ENCODE data around the gene SLIT3.

The SLIT3 gene

DNA sequence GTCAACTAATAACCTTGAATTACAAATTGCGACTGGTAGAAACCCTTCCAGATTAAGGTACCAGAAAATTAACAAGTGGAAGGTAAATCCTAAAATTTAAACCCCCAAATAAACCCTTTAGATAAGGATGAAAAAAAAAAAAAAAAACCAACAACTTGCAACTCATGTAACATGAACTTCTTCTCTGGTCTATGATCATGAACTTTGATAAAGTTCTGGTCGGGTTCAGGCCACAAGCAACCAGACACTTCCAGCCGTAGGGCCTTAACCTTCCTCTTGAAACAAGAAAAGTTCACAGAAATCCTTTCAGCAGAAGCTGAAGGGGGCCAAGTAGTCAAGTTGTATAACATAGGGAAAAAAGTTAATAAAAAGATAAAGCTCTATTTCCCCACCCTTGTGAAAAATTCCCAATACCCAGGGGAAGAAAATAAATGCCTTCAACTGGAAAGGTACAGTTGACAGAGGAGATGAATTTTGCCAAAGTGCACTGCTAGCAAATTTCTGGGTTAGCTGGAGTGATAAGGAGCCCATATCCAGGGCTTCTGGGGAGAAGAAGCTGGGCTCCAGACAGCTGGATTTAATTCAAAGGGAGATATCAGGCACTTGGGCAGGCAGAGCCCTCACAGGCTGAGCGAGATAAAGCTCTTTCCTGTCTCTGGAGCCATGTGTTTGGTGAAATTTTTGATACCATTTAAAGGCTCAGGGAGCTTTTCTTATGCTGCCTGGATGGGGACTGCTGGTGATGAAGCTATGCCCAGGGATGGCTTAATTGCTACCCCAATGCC, 487.6 kb downstream of the SLIT3 start:
- no peak for DNase-seq

DNA sequence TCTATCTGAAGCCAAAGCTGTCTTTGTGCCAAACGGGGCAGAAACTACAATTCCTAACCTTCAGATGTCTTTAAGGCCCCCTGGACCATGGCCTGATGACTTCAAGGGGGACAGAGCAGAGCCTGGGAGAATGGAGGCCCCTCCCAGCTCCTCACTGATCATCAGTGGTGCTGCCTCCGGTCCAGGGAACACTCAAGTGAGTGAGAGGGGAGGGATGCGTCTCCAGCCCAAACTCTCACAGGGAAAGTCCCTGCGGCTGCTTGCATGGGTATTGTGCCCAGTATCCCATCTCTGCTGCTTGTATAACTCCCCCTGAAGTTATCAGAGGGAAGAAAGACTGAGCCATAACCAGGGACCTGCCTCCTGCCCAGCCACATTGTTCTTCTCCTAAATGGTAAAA, 490.3 kb downstream of the SLIT3 start:
- DNase-seq: no peak

DNA sequence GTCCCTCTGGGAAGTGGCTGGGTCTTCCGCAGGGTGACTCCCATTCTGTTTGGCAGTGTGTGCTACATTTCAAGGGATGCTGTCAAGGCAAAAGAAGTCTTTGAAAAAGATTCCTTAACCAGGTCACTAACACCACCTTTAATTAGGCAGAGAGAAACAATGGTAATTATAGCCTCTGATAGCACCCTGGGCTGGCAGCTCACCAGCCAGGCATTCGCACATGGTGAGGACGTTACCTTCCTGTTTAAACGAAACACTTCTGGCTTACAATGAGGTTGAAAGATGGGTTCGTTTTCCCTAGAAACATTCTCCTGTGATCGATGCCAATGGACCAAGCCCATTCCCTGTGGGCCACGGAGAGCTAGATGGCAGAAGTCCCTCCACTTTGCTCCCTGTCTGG, 491.7 kb downstream of the SLIT3 start:
- no peak for DNase-seq

DNA sequence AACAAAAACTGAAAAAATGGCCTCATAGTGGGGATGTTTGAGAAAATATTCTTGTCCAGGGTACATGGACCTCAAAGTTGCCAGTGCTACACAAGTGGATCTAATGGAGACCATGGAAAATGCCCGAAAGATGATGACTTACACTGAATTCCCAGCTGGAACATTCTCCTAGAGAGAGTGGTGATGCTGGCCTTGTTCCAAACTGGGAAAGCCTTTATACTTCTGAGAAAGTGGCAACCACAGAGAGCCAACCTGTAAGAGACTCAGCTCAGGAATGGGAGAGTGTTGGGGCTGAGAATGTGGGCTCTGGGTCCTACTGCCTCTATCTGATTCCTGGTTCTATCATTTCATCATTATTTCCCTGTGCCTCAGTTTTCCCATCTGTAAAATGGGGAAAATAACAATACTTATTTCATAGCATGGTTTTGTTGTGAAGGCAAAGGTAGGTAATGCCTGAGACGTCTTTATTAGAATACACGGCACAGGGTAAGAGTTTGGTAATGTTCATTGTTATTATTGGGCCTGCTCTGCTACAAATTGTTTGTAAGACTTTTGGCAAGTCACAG, 492.8 kb downstream of the SLIT3 start:
- DNase-seq: no peak

DNA sequence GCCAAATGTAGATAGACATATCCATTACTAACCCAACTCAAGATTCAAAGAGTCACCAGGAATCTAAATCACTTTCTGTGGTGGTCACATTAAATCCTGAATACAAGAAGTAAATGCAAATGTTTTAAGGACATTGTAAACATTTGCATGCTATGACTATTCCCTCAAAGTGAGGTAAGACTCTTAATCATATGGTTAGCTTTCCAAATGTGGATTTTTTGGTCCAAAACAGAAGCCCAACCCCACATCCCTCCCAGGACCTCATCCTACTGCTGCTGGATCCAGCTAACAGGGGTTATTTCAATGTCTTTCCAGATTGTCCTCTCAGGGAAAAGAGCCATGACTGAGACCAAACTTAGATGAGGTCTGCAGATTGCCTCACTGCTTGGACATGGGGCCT, 493.7 kb downstream of the SLIT3 start:
- DNase-seq: no peak

DNA sequence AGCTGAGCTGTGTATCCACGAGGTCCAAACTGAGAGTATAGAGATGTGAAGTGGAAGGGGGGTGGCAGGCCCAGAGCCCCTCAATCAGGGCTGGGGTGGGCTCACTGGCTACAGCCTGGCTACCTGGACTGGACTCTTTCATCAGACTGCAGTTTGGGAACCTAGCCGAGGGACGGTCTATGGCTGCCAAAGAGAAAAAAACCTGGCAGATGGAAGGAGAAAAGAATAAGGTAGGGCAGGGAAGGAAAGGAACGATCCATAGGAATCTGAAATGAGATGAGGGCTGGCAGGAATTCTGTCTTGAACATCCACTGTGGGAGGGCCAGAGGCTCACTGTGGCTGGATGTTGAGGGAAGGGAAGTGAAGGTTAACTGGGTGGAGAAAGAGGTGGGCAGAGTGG, 497.4 kb downstream of the SLIT3 start:
- no peak for DNase-seq

DNA sequence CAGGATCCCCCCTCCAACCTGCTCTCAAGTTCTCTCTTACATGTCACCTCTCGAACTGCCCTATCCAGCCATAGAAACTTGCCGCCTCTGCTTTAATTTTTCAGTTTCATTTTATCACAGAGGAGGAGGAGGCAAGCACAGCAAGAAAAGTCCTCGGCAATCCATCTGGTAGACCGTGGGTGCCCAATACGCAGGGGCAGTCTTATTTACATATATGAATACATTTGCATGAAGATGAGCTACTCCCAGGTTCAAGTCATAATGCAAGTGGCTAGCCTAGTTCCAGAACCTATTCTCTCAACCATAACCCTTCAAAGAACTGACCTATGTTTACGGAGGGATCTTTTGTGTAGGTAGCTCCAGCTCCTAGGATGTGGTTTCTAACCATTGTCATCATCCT, 498.6 kb downstream of the SLIT3 start:
- DNase-seq: no peak

DNA sequence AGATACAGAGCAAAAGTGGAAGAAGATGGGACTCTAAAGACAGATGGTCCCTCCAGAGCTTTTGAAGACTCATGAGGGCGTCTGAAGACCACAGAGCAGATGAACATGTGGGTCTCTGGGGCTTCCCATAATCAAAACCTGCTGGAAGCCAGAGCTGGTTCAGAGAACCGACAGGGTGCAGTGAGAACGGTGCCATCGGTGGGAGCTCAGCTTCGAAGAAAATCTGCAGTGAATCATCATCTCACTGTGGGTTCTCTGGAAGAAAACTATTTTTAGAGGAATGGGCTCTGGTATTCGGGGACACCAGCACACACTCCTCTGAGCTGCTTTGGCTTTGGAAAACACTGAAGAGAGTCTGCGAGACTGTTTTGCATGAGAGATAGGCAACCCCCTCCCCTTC, 499.4 kb downstream of the SLIT3 start:
- DNase-seq: no peak

DNA sequence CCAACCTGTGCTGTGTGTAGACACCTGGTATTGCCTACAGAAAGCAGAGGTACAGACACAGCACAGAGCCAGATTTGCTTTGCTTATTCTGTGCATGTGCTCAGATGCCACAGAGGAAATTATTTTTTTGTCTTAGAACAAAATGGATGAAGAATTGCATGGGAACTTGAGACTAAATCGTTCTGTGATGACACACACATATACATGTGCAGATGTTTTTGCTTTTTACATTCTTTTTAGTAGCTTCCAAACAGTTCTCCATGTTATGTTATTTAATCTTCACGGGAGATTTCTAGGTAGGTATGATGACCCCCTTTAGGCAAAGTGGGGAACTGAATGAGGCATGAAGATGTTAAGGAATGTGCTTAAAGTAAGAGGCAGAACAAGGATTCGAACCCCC, 500.2 kb downstream of the SLIT3 start:
- DNase-seq: no peak

DNA sequence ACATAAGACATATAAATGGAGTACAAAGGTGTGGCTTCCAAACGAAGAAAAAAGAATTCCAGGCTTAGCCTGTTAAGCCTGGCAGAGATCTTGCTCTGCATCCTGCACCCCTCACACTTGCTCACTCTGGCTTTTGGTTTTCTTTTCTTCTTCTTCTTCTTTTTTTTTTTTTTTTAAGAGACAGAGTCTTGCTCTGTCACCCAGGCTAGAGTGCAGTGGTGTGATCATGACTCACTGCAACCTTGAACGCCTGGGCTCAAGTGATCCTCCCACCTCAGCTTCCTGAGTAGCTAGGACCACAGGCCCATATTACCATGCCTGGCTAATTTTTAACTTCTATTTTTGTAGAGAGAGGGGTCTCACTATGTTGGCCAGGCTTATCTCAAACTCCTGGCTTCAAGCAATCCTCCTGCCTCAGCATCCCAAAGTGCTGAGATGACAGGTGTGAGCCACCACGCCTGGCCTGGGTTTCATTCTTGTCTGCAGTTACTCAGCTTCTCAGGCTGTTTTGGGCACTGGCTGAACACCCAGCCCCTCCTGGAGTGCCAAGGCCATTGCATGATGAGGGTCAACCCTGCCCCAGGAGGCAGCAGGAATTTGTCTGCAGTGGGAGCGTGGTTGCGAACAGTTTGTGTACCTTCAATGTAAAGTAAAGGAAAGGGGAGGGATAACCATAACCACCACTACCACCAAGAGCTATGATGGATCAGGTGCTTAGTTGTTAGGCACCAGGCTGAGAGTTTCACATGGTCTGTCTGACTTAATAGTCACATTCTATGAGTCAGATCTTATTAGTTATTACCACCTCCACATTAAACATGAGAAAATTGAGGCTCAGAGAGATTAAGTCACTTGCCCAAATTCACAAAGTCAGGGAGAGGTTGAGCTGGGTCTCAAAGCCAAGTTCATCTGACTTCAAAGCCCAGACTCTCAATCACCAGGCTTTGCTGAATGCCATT, 502.6 kb downstream of the SLIT3 start:
- no peak for DNase-seq

DNA sequence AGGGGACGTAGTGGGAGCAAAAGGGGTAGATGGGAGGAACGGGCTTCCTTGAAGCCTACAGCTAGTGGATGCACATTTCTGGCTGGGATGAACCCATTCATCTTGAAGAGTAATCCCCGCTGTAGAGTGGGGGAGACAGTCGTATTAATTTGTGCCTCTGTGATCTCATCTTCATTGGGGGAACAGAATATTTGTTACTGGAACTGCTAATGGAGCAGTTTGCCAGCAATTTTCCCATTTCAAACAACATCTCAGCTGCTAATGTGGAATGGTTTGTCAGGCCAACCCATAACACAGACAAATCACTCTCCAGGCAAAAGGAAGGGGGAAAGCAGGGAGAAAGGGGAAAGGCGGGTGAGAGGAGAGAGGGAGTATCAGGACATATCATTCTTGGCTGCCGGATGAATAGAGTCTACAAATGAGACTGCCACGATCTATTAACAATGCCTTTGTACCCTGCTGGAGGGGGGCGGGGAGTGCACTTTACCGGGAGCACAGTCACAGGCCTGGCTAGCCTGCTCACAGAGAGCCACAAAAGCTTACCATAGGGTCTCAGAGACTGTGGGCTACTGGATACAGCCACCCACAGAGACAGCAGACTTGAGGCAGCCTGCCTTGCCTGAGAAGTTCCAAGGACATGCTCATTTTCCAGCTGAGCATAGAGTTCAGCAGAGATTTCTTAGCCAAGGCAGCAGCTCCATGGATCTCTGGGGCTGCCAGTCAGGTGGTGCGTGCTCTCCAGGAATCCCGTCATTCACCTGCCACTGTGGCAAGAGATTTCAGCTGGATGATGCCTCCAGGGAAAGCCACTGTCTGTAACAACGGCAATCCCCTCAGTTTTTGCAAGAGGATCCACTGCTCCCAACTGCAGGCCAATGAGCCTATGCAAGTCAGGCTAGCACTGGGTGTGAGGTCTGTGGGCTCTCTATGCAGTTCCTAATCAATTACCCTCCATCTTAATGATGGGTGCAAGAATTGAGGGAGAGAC, 504.1 kb downstream of the SLIT3 start:
- no peak for DNase-seq

DNA sequence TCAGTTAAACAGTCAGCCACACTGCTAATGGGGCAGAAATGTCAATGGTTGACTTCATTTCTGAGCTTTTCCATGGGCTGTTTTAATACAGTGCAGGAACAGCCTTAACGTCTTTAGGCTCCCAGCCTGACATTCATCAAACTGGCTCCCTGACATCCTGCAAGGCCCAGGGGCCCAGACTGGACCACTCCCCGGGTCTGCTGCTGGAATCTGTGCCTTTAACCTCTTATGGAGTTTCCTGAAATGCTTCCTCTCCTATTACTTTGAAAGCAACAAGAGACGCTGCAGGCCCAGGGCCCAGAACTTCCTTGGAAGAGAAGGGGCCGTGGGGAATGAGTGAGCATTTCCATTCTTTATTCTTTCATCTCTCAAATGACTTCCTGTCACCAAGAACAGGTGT, 504.9 kb downstream of the SLIT3 start:
- no peak for DNase-seq

DNA sequence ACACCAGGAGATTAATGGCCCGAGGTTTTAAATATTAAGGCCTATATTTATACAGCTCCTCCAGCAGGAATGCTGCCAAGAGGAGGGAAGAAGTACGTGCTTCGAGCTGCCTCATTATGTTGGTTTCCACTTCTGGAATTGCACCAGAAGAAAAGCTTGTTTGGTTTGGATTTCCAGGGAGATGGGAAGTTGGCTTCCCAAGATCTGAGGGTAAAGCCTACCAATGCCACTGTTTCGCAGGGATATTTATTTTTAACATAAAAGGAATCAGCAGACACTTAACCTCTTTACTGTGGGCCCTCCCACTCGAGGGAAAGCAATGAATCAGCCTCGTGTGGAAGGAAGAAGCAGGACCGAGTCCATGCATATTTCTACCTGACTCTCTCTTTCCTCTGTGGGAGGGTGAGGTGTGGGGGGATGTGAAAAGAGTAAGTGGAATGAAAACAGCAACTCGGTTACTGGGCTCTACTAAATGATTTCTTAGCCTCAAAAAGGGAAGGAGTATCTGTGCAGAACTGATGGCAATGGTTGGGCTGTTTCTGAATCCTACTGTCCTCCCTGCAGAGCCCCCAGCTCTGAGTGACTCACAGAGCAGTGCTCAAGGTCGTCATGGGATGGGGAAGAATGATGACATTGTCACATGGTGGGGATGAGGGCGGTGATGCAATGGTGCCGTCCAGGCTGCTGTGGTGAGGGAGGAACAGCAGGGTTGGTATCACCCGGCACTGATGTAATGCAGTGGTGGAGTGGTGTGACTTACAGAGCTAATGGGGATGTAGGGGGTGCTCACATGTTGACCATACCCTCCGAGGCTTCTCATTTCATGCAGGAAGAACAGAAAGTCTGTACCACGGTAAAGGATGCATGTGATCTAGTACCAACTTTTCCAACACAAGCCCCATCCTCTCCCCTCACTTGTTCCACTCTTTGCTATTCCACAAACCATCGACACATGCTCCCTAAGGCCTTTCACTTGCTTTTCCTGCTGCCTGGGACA, 506.8 kb downstream of the SLIT3 start:
- DNase-seq: no peak

DNA sequence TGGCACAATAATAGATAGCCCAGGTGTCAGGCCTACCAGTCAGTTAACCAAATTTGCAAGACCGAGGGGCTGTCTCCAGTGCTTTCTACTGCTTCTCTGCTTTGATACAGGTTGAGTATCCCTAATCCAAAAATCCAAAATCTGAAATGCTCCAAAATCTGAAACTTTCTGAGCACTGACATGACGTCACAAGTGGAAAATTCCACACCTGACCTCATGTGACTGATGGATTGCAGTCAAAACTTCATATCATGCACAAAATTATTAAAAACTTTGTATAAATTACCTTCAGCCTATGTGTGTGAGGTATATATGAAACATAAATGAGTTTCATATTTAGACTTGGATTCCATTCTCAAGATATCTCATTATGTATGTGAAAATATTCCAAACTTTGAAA, 508.3 kb downstream of the SLIT3 start:
- DNase-seq: no peak

DNA sequence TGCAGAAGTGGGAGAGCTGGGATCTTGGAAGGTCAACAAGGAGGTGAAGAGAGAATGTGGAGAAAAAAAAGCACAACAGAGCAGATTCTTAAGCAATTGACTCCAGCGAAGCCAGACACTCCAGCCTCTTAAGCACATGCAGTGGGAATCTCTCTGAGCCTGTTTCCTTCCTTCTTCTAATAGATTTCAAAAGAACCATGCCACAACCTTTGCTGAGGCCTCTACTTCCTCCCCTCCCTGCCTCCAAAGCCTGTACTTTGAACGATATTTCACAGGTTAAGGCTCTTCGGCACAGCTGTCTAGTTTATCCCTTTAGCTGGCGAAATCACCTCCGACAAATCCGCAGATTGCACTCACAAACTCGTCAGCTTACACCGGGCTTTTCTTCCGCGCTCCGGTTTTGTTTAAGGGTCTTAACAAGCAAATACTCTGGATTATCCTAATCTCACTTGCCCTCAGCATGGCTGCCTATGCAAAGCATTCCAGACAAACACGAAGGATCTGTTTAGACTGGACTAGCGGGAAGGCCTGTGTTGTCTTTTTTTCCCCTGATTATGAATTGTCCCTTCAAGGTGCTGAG, 510.2 kb downstream of the SLIT3 start:
- no peak for DNase-seq

DNA sequence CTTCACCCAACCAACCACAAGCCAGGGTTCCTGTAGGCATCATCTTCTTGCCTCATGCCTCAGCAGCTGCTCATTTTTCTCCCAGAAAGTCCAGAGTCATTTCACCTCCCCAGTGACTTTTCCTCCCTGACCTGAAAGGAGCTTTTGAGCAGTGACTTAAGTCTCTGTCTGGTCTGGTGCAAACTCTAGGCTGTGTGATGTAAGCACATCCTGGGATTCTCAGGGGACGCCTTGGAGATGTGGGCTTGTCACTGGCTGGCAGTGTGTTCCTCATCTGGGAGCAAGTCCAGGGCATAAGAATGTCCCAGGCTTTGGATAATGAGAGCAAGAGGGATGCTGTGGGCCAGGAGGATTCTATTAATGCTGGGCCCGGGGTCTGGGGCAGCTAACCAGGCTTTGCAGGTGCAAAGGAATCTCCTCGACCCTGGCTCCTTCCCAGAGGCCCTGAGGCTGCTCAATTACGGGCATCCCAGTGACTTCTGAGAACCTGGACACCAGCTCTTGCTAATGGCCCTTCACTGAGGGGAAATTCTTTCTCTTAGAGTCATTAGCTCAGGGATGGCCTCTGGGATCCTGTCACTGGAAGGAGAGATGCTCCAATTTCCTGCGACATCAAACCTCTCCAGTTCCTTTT, 510.8 kb downstream of the SLIT3 start:
- DNase-seq: no peak

DNA sequence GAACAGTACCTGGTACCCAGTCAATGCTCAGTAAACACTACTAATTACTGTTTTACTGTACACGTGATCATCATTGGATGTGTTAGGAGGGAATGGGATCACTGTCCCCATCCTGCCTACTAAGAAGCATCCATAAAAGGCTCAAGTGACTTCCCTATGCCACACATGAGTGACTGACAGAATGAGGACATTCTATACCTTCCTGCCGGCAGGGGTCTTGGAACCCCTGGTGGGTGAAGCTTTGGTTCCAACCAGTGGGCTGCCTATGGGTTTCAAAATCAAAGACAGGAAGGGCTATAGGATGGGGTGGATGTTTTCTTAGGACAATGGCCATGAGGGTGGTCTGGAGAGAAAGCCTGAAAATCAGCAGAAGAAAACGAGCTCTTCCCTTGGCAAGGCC, 512.2 kb downstream of the SLIT3 start:
- no peak for DNase-seq

DNA sequence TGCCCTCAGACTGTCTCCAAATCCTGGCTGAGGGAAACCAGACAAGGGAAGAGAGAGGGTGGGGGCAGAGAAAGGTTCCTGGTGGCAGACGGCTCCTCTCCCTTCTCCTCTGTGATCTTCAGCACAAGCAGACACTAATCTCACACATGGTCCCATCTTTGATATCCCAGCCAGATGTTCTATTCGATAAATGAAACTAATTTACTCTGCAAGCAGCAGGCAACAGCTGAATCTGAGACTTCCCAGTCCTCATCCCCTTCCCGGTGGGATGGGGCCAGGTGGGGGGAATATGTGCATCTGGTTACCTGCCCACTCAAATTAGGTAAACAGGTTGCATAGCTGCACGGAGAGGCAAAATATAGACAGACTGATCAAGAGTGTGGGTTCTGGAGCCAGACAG, 512.8 kb downstream of the SLIT3 start:
- DNase-seq: no peak

DNA sequence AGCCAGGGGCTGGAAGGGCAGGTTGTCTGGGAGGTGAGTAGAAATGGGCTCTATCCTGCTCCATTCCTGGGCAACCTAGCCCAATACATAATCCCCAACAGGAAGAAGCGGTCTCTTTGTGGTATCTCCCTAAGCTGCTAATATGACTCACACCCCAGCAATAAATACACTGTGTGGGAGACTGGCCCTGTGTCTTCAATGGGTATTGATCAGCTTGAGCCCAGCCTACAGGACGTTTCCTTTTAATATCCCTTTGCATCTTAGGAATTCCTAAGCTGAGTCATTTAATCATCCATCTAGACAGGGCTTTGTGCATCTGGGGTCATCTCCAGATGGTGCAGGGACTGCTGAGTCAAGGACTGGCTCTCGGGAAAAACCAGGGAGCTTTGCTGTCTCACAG, 514.8 kb downstream of the SLIT3 start:
- no peak for DNase-seq

DNA sequence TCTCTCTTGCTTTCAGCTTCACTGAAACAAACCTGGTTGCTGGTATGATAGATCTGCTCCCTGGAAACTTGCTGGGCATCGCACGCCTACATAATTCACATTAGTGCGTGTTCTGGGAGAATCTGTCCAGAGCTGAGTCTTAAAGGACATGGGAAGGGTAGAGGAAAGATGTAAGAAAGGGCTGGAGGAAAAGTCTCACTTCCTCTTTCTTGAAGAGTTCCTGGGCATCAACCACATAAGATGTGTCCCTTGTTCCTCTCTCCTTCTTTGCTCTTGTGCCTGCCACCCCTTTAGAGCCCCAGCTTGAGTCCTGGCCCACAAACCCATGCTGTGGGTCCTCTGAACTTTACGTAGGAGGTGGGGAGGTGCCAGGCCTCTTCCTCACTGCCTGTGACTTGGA, 516.5 kb downstream of the SLIT3 start:
- no peak for DNase-seq

Measured in DMS 273 treated with DMSO at 0.1 percent for 48 hours (cell line).